HEK293 (cell line): Measurements from ENCODE around the gene INHBB.
A peak's percentile ranks its signal among the peaks of the same experiment; 100 is the strongest.

Source experiments
- CTCF ChIA-PET: fragments of 350-600 bp; formaldehyde crosslinking; extraction: SDS; loops from one replicate; lab custom pipeline; 2021; ENCODE audit warnings: antibody characterized with exemption; lab: Yijun Ruan, JAX
- POLR2A ChIA-PET: fragments of 300-600 bp; formaldehyde crosslinking; extraction: SDS; loops from one replicate; lab custom pipeline; 2020; ENCODE audit warnings: antibody characterized with exemption, inconsistent platforms; lab: Yijun Ruan, JAX
- H3K27ac ChIP-seq: fragments of 200-500 bp; sonication (Bioruptor generic); 2 replicates; pipeline ENCODE4 v1.5.1; 2014; ENCODE audit warnings: low read depth, low read length, control low read depth, inconsistent platforms; ENCODE audit errors: extremely low read depth
- H3K36me3 ChIP-seq, 2 experiments: fragments of 200-500 bp in 1 of 2; sonication (Bioruptor generic) in 1 of 2; 1 replicate in 1 of 2; 2 replicates in 1 of 2; pipeline ENCODE4 v1.5.1; 2014 to 2017; ENCODE audit warnings: inconsistent platforms in 2 of 2, low read length in 2 of 2; ENCODE audit not compliant: control insufficient read depth in 2 of 2, insufficient read depth in 1 of 2
- H3K4me1 ChIP-seq: fragments of 200-500 bp; sonication (Bioruptor generic); 2 replicates; pipeline ENCODE4 v1.5.1; 2014; ENCODE audit warnings: mild to moderate bottlenecking, low read length, inconsistent platforms; ENCODE audit not compliant: control insufficient read depth, insufficient read depth
- H3K4me3 ChIP-seq: 2 replicates; pipeline ENCODE4 v1.5.1; 2011; ENCODE audit warnings: low read depth, mild to moderate bottlenecking, control low read depth, low read length, moderate library complexity
- H3K9me3 ChIP-seq: fragments of 200-500 bp; sonication (Bioruptor generic); 2 replicates; pipeline ENCODE4 v1.5.1; 2014; ENCODE audit warnings: low read depth, low read length, inconsistent platforms; ENCODE audit not compliant: control insufficient read depth, insufficient read depth
- EGR2 ChIP-seq: fragments of 450-650 bp; formaldehyde crosslinking; IDR thresholded peaks from 2 replicates; pipeline ENCODE4 v1.5.1; 2016; ENCODE audit warnings: low read depth, missing biosample characterization, missing genetic modification characterization
- GLIS1 ChIP-seq: fragments of 450-650 bp; formaldehyde crosslinking; IDR thresholded peaks from 2 replicates; pipeline ENCODE4 v1.5.1; 2016; ENCODE audit warnings: missing biosample characterization, missing genetic modification characterization
- HIC1 ChIP-seq: fragments of 450-650 bp; formaldehyde crosslinking; IDR thresholded peaks from 2 replicates; pipeline ENCODE4 v1.5.1; 2016; ENCODE audit warnings: missing biosample characterization, missing genetic modification characterization
- KLF16 ChIP-seq: fragments of 450-650 bp; formaldehyde crosslinking; IDR thresholded peaks from 2 replicates; pipeline ENCODE4 v1.5.1; 2017; ENCODE audit warnings: missing biosample characterization, missing genetic modification characterization
- KLF7 ChIP-seq: fragments of 450-650 bp; formaldehyde crosslinking; IDR thresholded peaks from 2 replicates; pipeline ENCODE4 v1.5.1; 2016; ENCODE audit warnings: missing biosample characterization, missing genetic modification characterization, borderline replicate concordance
- KLF8 ChIP-seq: fragments of 450-650 bp; formaldehyde crosslinking; IDR thresholded peaks from 2 replicates; pipeline ENCODE4 v1.5.1; 2016; ENCODE audit warnings: missing biosample characterization, missing genetic modification characterization
- KLF9 ChIP-seq: fragments of 450-650 bp; formaldehyde crosslinking; IDR thresholded peaks from 2 replicates; pipeline ENCODE4 v1.5.1; 2016; ENCODE audit warnings: missing biosample characterization, missing genetic modification characterization, low read depth
- PBX3 ChIP-seq: sonication (generic); formaldehyde crosslinking; IDR thresholded peaks from 2 replicates; pipeline ENCODE4 v1.8.1; 2022; ENCODE audit warnings: mild to moderate bottlenecking, moderate library complexity, missing genetic modification reagents
- PRDM1 ChIP-seq: fragments of 450-650 bp; formaldehyde crosslinking; IDR thresholded peaks from 2 replicates; pipeline ENCODE4; 2016; ENCODE audit warnings: missing biosample characterization, missing genetic modification characterization
- SP2 ChIP-seq: fragments of 450-650 bp; formaldehyde crosslinking; IDR thresholded peaks from 2 replicates; pipeline ENCODE4 v1.5.1; 2016; ENCODE audit warnings: missing biosample characterization, missing genetic modification characterization
- ZBTB26 ChIP-seq: fragments of 450-650 bp; formaldehyde crosslinking; optimal IDR thresholded peaks from 2 replicates; pipeline ENCODE3; 2016; ENCODE audit warnings: missing biosample characterization, mild to moderate bottlenecking, missing genetic modification characterization
- ZEB2 ChIP-seq: fragments of 450-650 bp; formaldehyde crosslinking; IDR thresholded peaks from 2 replicates; pipeline ENCODE4 v1.5.1; 2016; ENCODE audit warnings: missing biosample characterization, missing genetic modification characterization
- ZFHX2 ChIP-seq: fragments of 450-650 bp; formaldehyde crosslinking; conservative IDR thresholded peaks from 2 replicates; pipeline ENCODE4 v1.5.1; 2016; ENCODE audit warnings: missing biosample characterization, missing genetic modification characterization
- ZIC2 ChIP-seq: fragments of 450-650 bp; formaldehyde crosslinking; IDR thresholded peaks from 2 replicates; pipeline ENCODE4 v1.5.1; 2016; ENCODE audit warnings: missing biosample characterization, missing genetic modification characterization
- ZNF121 ChIP-seq: fragments of 450-650 bp; formaldehyde crosslinking; IDR thresholded peaks from 2 replicates; pipeline ENCODE4 v1.5.1; 2016; ENCODE audit warnings: missing biosample characterization, missing genetic modification characterization
- ZNF148 ChIP-seq: fragments of 450-650 bp; formaldehyde crosslinking; IDR thresholded peaks from 2 replicates; pipeline ENCODE4 v1.5.0; 2017; ENCODE audit warnings: missing biosample characterization, missing genetic modification characterization, borderline replicate concordance
- ZNF155 ChIP-seq: fragments of 450-650 bp; formaldehyde crosslinking; IDR thresholded peaks from 2 replicates; pipeline ENCODE4 v1.5.1; 2016; ENCODE audit warnings: missing biosample characterization, missing genetic modification characterization
- ZNF335 ChIP-seq: fragments of 450-650 bp; formaldehyde crosslinking; conservative IDR thresholded peaks from 2 replicates; pipeline ENCODE4 v1.5.1; 2016; ENCODE audit warnings: missing biosample characterization, missing genetic modification characterization
- ZNF341 ChIP-seq: fragments of 450-650 bp; formaldehyde crosslinking; IDR thresholded peaks from 2 replicates; pipeline ENCODE4; 2016; ENCODE audit warnings: low read depth, missing biosample characterization, missing genetic modification characterization
- ZNF398 ChIP-seq: fragments of 450-650 bp; formaldehyde crosslinking; IDR thresholded peaks from 2 replicates; pipeline ENCODE4 v1.5.1; 2017; ENCODE audit warnings: missing biosample characterization, missing genetic modification characterization
- ZNF76 ChIP-seq: fragments of 450-650 bp; formaldehyde crosslinking; IDR thresholded peaks from 2 replicates; pipeline ENCODE4; 2016; ENCODE audit warnings: low read depth, missing biosample characterization, missing genetic modification characterization, borderline replicate concordance

Gene INHBB

GRCh38 chr2:120343433-120344105 lies 2.4 kb upstream of the INHBB start (continued):
- peak; percentile 51 for TF ChIP-seq SP2 (tag by site-specific recombination)
- TF ChIP-seq HIC1 (tag by site-specific recombination), result 0 out of 2 replicates have a peak, but pooled peaks have one; percentile 18

GRCh38 chr2:120344214-120344975 lies 1.5 kb upstream of the INHBB start:
- CTCF ChIA-PET, result interaction anchor here (0.6 to 3.0 kb wide), 6 partner anchors 93 to 336 kb away, joined by 3 to 36 read pairs (median 4); no protein-coding TSS in a partner anchor
- Histone ChIP-seq H3K27ac (no peak overlapping the region; the same call in 1 of the 2 replicates), H3K9me3 (no peaks in the 10 kb centered on the region), H3K36me3 (peaks cover 0 to 7% of the 10 kb centered on the region in 2 experiments; a peak in 1 of 3 replicates), H3K4me1 (peaks cover 15% of the 10 kb centered on the region), H3K4me3 (peak overlapping the region; percentile 55)
- POLR2A ChIA-PET, result interaction anchor here (0.6 to 1.4 kb wide), 3 partner anchors 209 to 1306 kb away, joined by 3 to 4 read pairs (median 3); no protein-coding TSS in a partner anchor
- TF ChIP-seq ZNF121 (tag by site-specific recombination) (no peak), GLIS1 (tag by site-specific recombination) (peak; percentile 58; the same call in 1 of the 2 replicates), KLF9 (no peak), KLF16 (tag by site-specific recombination) (0 out of 2 replicates have a peak, but pooled peaks have one; percentile 10), KLF7 (no peak), ZNF335 (tag by site-specific recombination) (peak; percentile 53), ZEB2 (no peak), ZNF398 (tag by site-specific recombination) (peak; percentile 80), ZBTB26 (tag by site-specific recombination) (peak; percentile 44), ZIC2 (0 out of 2 replicates have a peak, but pooled peaks have one; percentile 6), EGR2 (tag by site-specific recombination) (peak; percentile 55), SP2 (tag by site-specific recombination) (peak; percentile 25; the same call in 1 of the 2 replicates), ZFHX2 (peak; percentile 69), KLF8 (tag by site-specific recombination) (peak; percentile 44; the same call in 1 of the 2 replicates), ZNF341 (peak; percentile 38), ZNF155 (tag by site-specific recombination) (no peak), ZNF148 (tag by site-specific recombination) (no peak), PBX3 (CRISPR knock-in tag) (peak; percentile 36; the same call in 1 of the 2 replicates), PRDM1 (tag by site-specific recombination) (peak; percentile 23; the same call in 1 of the 2 replicates), ZNF76 (tag by site-specific recombination) (no peak)
